Panc1 (cell line): ENCODE data around the gene ETV7. TPM values are rescaled to one million over a fixed set of nuclear protein-coding genes. Genes with fewer than 3 reads are reported as not detected.

Source experiments
- ATAC-seq: fragments of 200-7000 bp; cut with Tn5 transposase; 2 replicates; pipeline ENCODE4 v1.9.1; 2020; ENCODE audit warnings: mild to moderate bottlenecking, moderate library complexity
- BruUV-seq: library from RNA; stranded (reverse); fragments of 400-500 nt; replicated peaks from 2 replicates; lab custom pipeline; 2021; lab: Mats Ljungman, UMichigan
- CTCF ChIA-PET: fragments of 300-600 bp; sonication (Branson Sonifier 250); formaldehyde crosslinking; loops from one replicate; lab custom pipeline; 2022; ENCODE audit warnings: antibody characterized with exemption; lab: Charles Lee
- POLR2A ChIA-PET: fragments of 300-600 bp; sonication (Branson Sonifier 250); formaldehyde crosslinking; loops from one replicate; lab custom pipeline; 2022; ENCODE audit warnings: antibody characterized with exemption; lab: Charles Lee
- DNase-seq: peaks from one replicate; pipeline ENCODE4 v3.0.0-alpha.2; 2010; ENCODE audit warnings: low read depth, low spot score
- H3K27ac ChIP-seq: 2 replicates; pipeline ENCODE4 v1.5.1; 2011; ENCODE audit warnings: mild to moderate bottlenecking, low read length, inconsistent platforms
- H3K27me3 ChIP-seq: fragments of 200-500 bp; sonication (Bioruptor generic); 2 replicates; pipeline ENCODE4 v1.6.0; 2014; ENCODE audit warnings: low read length, inconsistent platforms; ENCODE audit not compliant: control insufficient read depth, insufficient read depth
- H3K36me3 ChIP-seq: fragments of 200-500 bp; sonication (Bioruptor generic); 2 replicates; pipeline ENCODE4 v1.5.1; 2014; ENCODE audit warnings: inconsistent platforms, mild to moderate bottlenecking, low read length, moderate library complexity; ENCODE audit not compliant: control insufficient read depth, insufficient read depth
- H3K4me1 ChIP-seq: 2 replicates; pipeline ENCODE4 v1.5.1; 2011; ENCODE audit warnings: inconsistent platforms, mild to moderate bottlenecking, low read length, moderate library complexity; ENCODE audit not compliant: control insufficient read depth, insufficient read depth
- H3K4me3 ChIP-seq, 2 experiments: 2 replicates each; pipeline ENCODE4 v1.5.1; 2011 to 2012; ENCODE audit warnings: low read depth in 2 of 2, low read length in 2 of 2, mild to moderate bottlenecking in 2 of 2, inconsistent platforms in 1 of 2, moderate library complexity in 1 of 2
- H3K9me3 ChIP-seq: fragments of 200-500 bp; sonication (Bioruptor generic); 2 replicates; pipeline ENCODE4 v1.5.1; 2014; ENCODE audit warnings: low read depth, mild to moderate bottlenecking, inconsistent platforms, low read length, moderate library complexity; ENCODE audit not compliant: control insufficient read depth, insufficient read depth
- POLR2AphosphoS5 ChIP-seq: IDR thresholded peaks from 2 replicates; pipeline ENCODE4 v1.6.1; 2012; ENCODE audit warnings: mild to moderate bottlenecking, low read depth, low read length, moderate library complexity
- SIN3A ChIP-seq: IDR thresholded peaks from 2 replicates; pipeline ENCODE4 v1.6.1; 2012; ENCODE audit warnings: low read depth, mild to moderate bottlenecking, low read length, moderate library complexity, borderline replicate concordance; ENCODE audit not compliant: insufficient read depth
- TCF7L2 ChIP-seq: IDR thresholded peaks from 2 replicates; pipeline ENCODE4 v1.6.1; 2011; ENCODE audit warnings: mild to moderate bottlenecking, low read depth, low read length, inconsistent platforms
- in situ Hi-C: cut with HindIII; loops from 2 replicates; pipeline ENCODE4 v1.10.0; 2016; ENCODE audit warnings: low sequenced_read_pairs, low pct_unique_long_range_greater_than_20kb
- intact Hi-C: fragments of 100-400 bp; cut with micrococcal nuclease; formaldehyde crosslinking; loops from one replicate; pipeline ENCODE4 v1.10.0; 2022; ENCODE audit not compliant: unreplicated experiment
- total RNA-seq: library from RNA; stranded (reverse); gene quantifications from one replicate; pipeline ENCODE4 v1.2.1, GENCODE V29; 2021; ENCODE audit not compliant: unreplicated experiment
- TF ChIP-seq, protein P1 (sequence below), 2 experiments: IDR thresholded peaks; 2 replicates each; pipeline ENCODE4 v1.6.1; 2011 to 2012; ENCODE audit warnings: low read depth in 2 of 2, control low read depth in 1 of 2, low read length in 1 of 2, mild to moderate bottlenecking in 1 of 2, moderate library complexity in 1 of 2; ENCODE audit not compliant: insufficient read depth in 1 of 2
- TF ChIP-seq, protein P2 (sequence below): fragments of 450-650 bp; IDR thresholded peaks from 2 replicates; pipeline ENCODE4 v1.5.1; 2017; ENCODE audit warnings: mild to moderate bottlenecking

Gene ETV7
- total RNA-seq, 1 experiment from 2014 or later = 2.0 TPM

- in situ Hi-C loops = no loop called here
- no peaks in the 10 kb centered on the region for H3K27me3 ChIP-seq
- H3K4me3 ChIP-seq = no peak overlapping the region
- ChIA-PET CTCF (no interaction called here), POLR2A (no interaction called here)
- H3K4me1 ChIP-seq = no peaks in the 10 kb centered on the region
- H3K27ac ChIP-seq = no peak overlapping the region
- no peak for TF ChIP-seq SIN3A
- TF ChIP-seq, protein P1, sequence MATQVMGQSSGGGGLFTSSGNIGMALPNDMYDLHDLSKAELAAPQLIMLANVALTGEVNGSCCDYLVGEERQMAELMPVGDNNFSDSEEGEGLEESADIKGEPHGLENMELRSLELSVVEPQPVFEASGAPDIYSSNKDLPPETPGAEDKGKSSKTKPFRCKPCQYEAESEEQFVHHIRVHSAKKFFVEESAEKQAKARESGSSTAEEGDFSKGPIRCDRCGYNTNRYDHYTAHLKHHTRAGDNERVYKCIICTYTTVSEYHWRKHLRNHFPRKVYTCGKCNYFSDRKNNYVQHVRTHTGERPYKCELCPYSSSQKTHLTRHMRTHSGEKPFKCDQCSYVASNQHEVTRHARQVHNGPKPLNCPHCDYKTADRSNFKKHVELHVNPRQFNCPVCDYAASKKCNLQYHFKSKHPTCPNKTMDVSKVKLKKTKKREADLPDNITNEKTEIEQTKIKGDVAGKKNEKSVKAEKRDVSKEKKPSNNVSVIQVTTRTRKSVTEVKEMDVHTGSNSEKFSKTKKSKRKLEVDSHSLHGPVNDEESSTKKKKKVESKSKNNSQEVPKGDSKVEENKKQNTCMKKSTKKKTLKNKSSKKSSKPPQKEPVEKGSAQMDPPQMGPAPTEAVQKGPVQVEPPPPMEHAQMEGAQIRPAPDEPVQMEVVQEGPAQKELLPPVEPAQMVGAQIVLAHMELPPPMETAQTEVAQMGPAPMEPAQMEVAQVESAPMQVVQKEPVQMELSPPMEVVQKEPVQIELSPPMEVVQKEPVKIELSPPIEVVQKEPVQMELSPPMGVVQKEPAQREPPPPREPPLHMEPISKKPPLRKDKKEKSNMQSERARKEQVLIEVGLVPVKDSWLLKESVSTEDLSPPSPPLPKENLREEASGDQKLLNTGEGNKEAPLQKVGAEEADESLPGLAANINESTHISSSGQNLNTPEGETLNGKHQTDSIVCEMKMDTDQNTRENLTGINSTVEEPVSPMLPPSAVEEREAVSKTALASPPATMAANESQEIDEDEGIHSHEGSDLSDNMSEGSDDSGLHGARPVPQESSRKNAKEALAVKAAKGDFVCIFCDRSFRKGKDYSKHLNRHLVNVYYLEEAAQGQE (IDR thresholded peaks at IDR 0.05; ENCODE audit: insufficient read depth in 1 of 2, low read depth in 2 of 2, low read length in 1 of 2) = no peak
- no peak for TF ChIP-seq TCF7L2
- TF ChIP-seq, protein P2, sequence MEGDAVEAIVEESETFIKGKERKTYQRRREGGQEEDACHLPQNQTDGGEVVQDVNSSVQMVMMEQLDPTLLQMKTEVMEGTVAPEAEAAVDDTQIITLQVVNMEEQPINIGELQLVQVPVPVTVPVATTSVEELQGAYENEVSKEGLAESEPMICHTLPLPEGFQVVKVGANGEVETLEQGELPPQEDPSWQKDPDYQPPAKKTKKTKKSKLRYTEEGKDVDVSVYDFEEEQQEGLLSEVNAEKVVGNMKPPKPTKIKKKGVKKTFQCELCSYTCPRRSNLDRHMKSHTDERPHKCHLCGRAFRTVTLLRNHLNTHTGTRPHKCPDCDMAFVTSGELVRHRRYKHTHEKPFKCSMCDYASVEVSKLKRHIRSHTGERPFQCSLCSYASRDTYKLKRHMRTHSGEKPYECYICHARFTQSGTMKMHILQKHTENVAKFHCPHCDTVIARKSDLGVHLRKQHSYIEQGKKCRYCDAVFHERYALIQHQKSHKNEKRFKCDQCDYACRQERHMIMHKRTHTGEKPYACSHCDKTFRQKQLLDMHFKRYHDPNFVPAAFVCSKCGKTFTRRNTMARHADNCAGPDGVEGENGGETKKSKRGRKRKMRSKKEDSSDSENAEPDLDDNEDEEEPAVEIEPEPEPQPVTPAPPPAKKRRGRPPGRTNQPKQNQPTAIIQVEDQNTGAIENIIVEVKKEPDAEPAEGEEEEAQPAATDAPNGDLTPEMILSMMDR = no peak
- TF ChIP-seq POLR2AphosphoS5 = no peak
- no peak for ATAC-seq
- DNase-seq = no peak
- intact Hi-C loops = no loop called here
- no peaks in the 10 kb centered on the region for H3K36me3 ChIP-seq
- H3K9me3 ChIP-seq = no peaks in the 10 kb centered on the region
- no TSS peak for BruUV-seq
These were observed 42.9 kb upstream of the ETV7 start for GRCh38 chr6:36430351-36430750.

DNA sequence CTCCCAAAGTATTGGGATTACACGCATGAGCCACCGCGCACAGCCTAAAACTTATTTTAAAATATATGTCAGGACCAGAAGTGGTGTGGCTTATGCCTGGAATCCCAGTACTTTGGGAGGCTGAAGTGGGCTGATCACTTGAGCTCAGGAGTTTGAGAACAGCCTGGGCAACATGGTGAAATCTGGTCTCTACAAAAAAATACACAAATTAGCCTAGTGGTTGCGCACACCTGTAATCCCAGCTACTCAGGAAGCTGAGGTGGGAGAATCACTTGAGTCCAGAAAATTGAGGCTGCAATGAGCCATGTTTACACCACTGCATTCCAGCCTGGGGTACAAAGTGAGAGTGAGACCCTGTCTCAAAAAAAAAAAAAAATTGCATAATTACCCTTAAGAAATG lies 41.4 kb upstream of the ETV7 start:
- Histone ChIP-seq H3K36me3 (no peaks in the 10 kb centered on the region), H3K4me3 (no peak overlapping the region), H3K27ac (no peak overlapping the region), H3K27me3 (no peaks in the 10 kb centered on the region), H3K4me1 (no peaks in the 10 kb centered on the region), H3K9me3 (no peaks in the 10 kb centered on the region)
- ATAC-seq (no peak), DNase-seq (no peak)
- ChIA-PET POLR2A (no interaction called here), CTCF (no interaction called here)
- intact Hi-C loops (no loop called here), in situ Hi-C loops (no loop called here)
- BruUV-seq = no TSS peak
- TF ChIP-seq, protein P1 (IDR thresholded peaks at IDR 0.05; ENCODE audit: insufficient read depth in 1 of 2, low read depth in 2 of 2, low read length in 1 of 2) = no peak
- TF ChIP-seq POLR2AphosphoS5 = no peak
- TF ChIP-seq TCF7L2 = no peak
- TF ChIP-seq, protein P2 = no peak
- TF ChIP-seq SIN3A = no peak
